Subcutaneous preadipocyte (primary cell): ENCODE measurements around the gene NNT. TPM values are rescaled to one million over a fixed set of nuclear protein-coding genes. Genes with fewer than 3 reads are reported as not detected.

Experiments used
- total RNA-seq: library from RNA; depleted of rRNA; stranded (reverse); fragments of >200 nt; gene quantifications from 2 replicates; pipeline ENCODE4 v1.2.3, GENCODE V29; 2012

The NNT gene
- 39.3 and 46.1 TPM in 2 replicates for total RNA-seq

DNA sequence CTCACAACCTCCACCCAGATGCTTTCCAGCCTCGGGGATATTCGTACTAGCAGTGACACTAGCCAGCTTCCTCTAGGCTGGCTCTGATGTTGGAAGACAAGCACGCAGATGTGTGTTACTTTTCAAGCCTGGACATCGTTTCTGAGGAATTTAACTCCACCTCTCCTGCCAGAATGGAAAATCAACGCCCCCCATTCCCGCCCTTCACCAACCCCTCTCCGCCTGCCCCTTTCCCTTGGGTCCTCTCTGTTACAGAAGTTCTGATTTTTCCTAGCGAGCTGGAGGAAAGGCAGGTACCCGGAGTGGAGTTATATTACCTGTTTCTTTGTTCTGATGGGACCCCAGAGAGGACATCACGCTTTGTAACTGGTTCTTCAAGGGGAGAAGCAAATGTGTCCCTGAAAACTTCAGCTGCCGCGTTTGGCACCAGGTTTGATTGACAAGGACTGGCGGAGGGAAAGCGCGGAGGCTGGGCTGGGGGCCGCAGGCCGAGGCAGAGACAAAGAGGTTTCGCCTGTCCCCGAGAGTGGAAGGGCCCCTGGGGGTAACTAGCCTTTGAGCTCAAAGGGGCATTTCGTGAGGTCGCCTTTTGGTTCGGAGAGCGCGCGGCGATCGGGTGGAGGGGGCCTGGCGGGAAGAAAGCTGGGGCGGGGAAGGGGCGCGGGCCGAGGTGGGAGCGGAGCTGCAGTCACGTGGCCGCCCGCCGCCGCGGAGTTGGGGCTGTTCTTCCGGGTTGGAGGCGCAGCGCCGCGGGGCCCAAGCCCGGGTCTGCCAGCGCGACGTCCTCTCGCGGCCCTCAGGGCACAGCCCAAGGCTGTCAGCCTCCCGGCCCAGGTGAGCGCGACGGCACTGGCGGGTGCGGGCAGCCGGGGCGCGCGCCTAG lies at the start of gene NNT:
Gene NNT, plus strand, starts transcription at position 720 of the 883 bp plus-strand sequence. CDS start 6,016 bp downstream, outside the sequence.

DNA sequence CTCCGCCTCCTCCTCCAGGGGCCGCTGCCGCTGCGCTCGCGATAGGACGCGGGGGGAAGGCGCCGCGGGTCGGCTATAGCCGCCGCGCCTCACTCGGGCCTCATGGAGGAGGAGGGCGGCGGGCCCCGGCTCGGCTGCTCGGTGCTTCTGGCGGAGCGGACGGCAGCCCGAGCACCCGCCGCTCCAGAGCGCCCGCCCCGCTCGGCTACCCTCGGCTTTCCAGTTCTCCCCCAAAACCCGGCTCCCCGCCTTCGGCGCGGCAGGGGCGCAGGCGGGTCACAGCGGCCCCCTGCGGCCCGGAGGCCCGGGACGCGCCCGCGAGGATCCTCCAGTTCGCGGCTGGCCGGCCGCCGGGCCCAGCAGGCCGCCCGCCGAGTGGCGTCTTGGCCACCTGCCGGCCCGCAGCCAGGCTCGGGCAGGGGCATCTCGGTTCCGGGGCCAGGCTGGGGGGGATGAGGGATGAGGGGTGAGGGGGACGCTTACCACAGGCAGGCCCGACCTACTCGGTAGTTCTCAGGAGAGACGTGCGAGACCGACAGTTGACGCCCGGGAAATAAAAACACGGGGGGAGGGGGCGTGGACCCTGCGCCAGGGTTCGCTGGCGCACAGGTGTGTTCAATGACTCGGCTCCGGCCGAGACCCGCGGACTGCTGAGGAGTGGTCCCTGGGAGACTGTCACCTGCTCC lies 46.0 kb upstream of the NNT start, which contains the start of gene PAIP1:
Gene PAIP1, minus strand, starts transcription at position 221 of the 686 bp plus-strand sequence. CDS start 231 bp downstream, outside the sequence.

Other genes starting within 250 kb of the NNT start
- 1.4 and 1.5 TPM in 2 replicates for gene CCL28, start 190.8 kb upstream of the NNT start, total RNA-seq
- 9.2 and 10.0 TPM in 2 replicates for gene TMEM267, start 119.3 kb upstream of the NNT start, total RNA-seq
- gene C5orf34, start 88.0 kb upstream of the NNT start, total RNA-seq, result 5.5 and 7.6 TPM in 2 replicates
- gene PAIP1, start 46.1 kb upstream of the NNT start, total RNA-seq, result 58.8 and 71.9 TPM in 2 replicates